H1 (cell line): ENCODE measurements around the gene TARBP2. TPM values are rescaled to one million over a fixed set of nuclear protein-coding genes. Genes with fewer than 3 reads are reported as not detected.

Source experiments
- polyA plus RNA-seq, 7 experiments: library from polyadenylated mRNA; depleted of rRNA in 3 of 7; stranded (reverse) in 5 of 7; unstranded in 2 of 7; fragments of >200 nt in 5 of 7; fragments of 200-250 nt in 2 of 7; gene quantifications; 1 replicate in 5 of 7; 2 replicates in 1 of 7; 4 replicates in 1 of 7; pipeline versions ENCODE4 v1.2.1 to v1.2.3, GENCODE V29; 2011 to 2013; ENCODE audit warnings: missing spikeins in 2 of 7, mixed read lengths in 2 of 7
- small RNA-seq: library from polyadenylated mRNA; stranded (forward); fragments of <200 nt; extraction: miRNeasy Mini kit (QIAGEN cat#:217004); gene quantifications from one replicate; pipeline ENCODE3, GENCODE V24; 2013; ENCODE audit not compliant: insufficient read depth
- total RNA-seq: library from RNA; stranded (reverse); fragmentation: NEBNext Ultra II Directional; extraction: Animal tissue kit (Norgen Biotek cat#: 25700); gene quantifications from 2 replicates; pipeline ENCODE4 v1.2.1, GENCODE V29; 2021
- TF ChIP-seq, protein P1 (sequence below): IDR thresholded peaks from 2 replicates; pipeline ENCODE4 v1.6.1; 2011; ENCODE audit warnings: low read depth, mild to moderate bottlenecking, low read length; ENCODE audit not compliant: insufficient read depth

TARBP2 gene
- total and polyA plus RNA-seq, 2 of the 8 experiments (the other 6 are each of a cell fraction or from before 2014, with no cell fraction given): 69.9 to 122 TPM

- TF ChIP-seq, protein P1, sequence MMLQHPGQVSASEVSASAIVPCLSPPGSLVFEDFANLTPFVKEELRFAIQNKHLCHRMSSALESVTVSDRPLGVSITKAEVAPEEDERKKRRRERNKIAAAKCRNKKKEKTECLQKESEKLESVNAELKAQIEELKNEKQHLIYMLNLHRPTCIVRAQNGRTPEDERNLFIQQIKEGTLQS: no peak
These were observed 51.6 kb downstream of the TARBP2 start (continued) for GRCh38 chr12:53552361-53553327.

Small RNAs within 50 kb of the gene (small RNA-seq; reads per million reads assigned to genes)
- gene AC023509.3: not detected

Other genes with a start within 250 kb of the TARBP2 start
- gene ESPL1, start 233.0 kb upstream of the TARBP2 start, total RNA-seq: 47.0 and 52.7 TPM in 2 replicates
- gene ESPL1, start 233.0 kb upstream of the TARBP2 start, polyA plus RNA-seq (2011; rRNA removed): 31.8 and 49.6 TPM in 2 replicates
- 265 and 290 TPM in 2 replicates for gene PFDN5, start 205.7 kb upstream of the TARBP2 start, total RNA-seq
- 339 and 630 TPM in 2 replicates for gene PFDN5, start 205.7 kb upstream of the TARBP2 start, polyA plus RNA-seq (2011; rRNA removed)
- 77.1 and 83.3 TPM in 2 replicates for gene MYG1, start 201.6 kb upstream of the TARBP2 start, total RNA-seq
- gene MYG1, start 201.6 kb upstream of the TARBP2 start, polyA plus RNA-seq (2011; rRNA removed): 104 and 117 TPM in 2 replicates
- gene AAAS, start 179.7 kb upstream of the TARBP2 start, total RNA-seq: 66.1 and 68.2 TPM in 2 replicates
- gene AAAS, start 179.7 kb upstream of the TARBP2 start, polyA plus RNA-seq (2011; rRNA removed): 97.6 and 126 TPM in 2 replicates
- 0.13 TPM in 1 of 2 replicates, not detected in the other for gene SP7, start 164.9 kb upstream of the TARBP2 start, total RNA-seq
- gene SP7, start 164.9 kb upstream of the TARBP2 start, polyA plus RNA-seq (2011; rRNA removed): 0.12 and 0.27 TPM in 2 replicates
- 75.2 and 79.1 TPM in 2 replicates for gene SP1, start 121.1 kb upstream of the TARBP2 start, total RNA-seq
- 46.4 and 50.7 TPM in 2 replicates for gene SP1, start 121.1 kb upstream of the TARBP2 start, polyA plus RNA-seq (2011; rRNA removed)
- gene AMHR2, start 77.4 kb upstream of the TARBP2 start, total RNA-seq: 0.34 and 0.35 TPM in 2 replicates
- gene AMHR2, start 77.4 kb upstream of the TARBP2 start, polyA plus RNA-seq (2011; rRNA removed): 0.29 and 0.47 TPM in 2 replicates
- gene PRR13, start 59.5 kb upstream of the TARBP2 start, total RNA-seq: 164 and 185 TPM in 2 replicates
- 80.4 and 82.9 TPM in 2 replicates for gene PRR13, start 59.5 kb upstream of the TARBP2 start, polyA plus RNA-seq (2011; rRNA removed)
- 1,114 and 1,123 TPM in 2 replicates for gene PCBP2, start 49.2 kb upstream of the TARBP2 start, total RNA-seq
- gene PCBP2, start 49.2 kb upstream of the TARBP2 start, polyA plus RNA-seq (2011; rRNA removed): 470 and 473 TPM in 2 replicates
- gene MAP3K12, start 1.8 kb upstream of the TARBP2 start, total RNA-seq: 21.4 and 23.4 TPM in 2 replicates
- 42.7 and 54.1 TPM in 2 replicates for gene MAP3K12, start 1.8 kb upstream of the TARBP2 start, polyA plus RNA-seq (2011; rRNA removed)
- gene NPFF, start 6.2 kb downstream of the TARBP2 start, total RNA-seq: 0.80 TPM in 1 of 2 replicates, not detected in the other
- gene NPFF, start 6.2 kb downstream of the TARBP2 start, polyA plus RNA-seq (2011; rRNA removed): not detected in 2 replicates
- 16.6 and 18.4 TPM in 2 replicates for gene ATF7, start 125.1 kb downstream of the TARBP2 start, total RNA-seq
- gene ATF7, start 125.1 kb downstream of the TARBP2 start, polyA plus RNA-seq (2011; rRNA removed): 8.3 and 10.1 TPM in 2 replicates
- gene ATP5MC2, start 174.8 kb downstream of the TARBP2 start, total RNA-seq: 401 and 408 TPM in 2 replicates
- 823 and 952 TPM in 2 replicates for gene ATP5MC2, start 174.8 kb downstream of the TARBP2 start, polyA plus RNA-seq (2011; rRNA removed)
- 18.7 and 20.3 TPM in 2 replicates for gene CALCOCO1, start 226.2 kb downstream of the TARBP2 start, total RNA-seq
- 35.3 and 39.3 TPM in 2 replicates for gene CALCOCO1, start 226.2 kb downstream of the TARBP2 start, polyA plus RNA-seq (2011; rRNA removed)